A673 (cell line): Measurements from ENCODE around the gene LHCGR. TPM values are rescaled to one million over a fixed set of nuclear protein-coding genes. Genes with fewer than 3 reads are reported as not detected.

ENCODE experiments used
- BruUV-seq: library from RNA; stranded (reverse); fragments of 400-500 nt; replicated peaks from 2 replicates; lab custom pipeline; 2021; lab: Mats Ljungman, UMichigan
- CTCF ChIA-PET: fragments of 300-600 bp; sonication (Branson Sonifier 250); formaldehyde crosslinking; loops from one replicate; lab custom pipeline; 2022; ENCODE audit warnings: antibody characterized with exemption; lab: Charles Lee
- POLR2A ChIA-PET: fragments of 300-600 bp; sonication (Branson Sonifier 250); formaldehyde crosslinking; loops from one replicate; lab custom pipeline; 2022; ENCODE audit warnings: antibody characterized with exemption; ENCODE audit not compliant: low non-redundant PET; lab: Charles Lee
- DNase-seq: peaks from one replicate; pipeline ENCODE4 v3.0.0-alpha.2; 2015; ENCODE audit warnings: low spot score
- H3K27ac ChIP-seq: fragments of 200-600 bp; sonication (generic); 2 replicates; pipeline ENCODE4 v1.5.1; 2016; ENCODE audit warnings: mixed run types, low read depth, mild to moderate bottlenecking, mixed read lengths, antibody characterized with exemption, low read length; ENCODE audit not compliant: poor library complexity, severe bottlenecking
- H3K27me3 ChIP-seq: fragments of 200-600 bp; sonication (generic); replicated peaks from 2 replicates; pipeline ENCODE4 v1.6.1; 2017; ENCODE audit warnings: mixed run types, low read depth, mild to moderate bottlenecking, mixed read lengths, antibody characterized with exemption, low read length; ENCODE audit not compliant: insufficient read depth, poor library complexity
- H3K36me3 ChIP-seq: fragments of 200-600 bp; sonication (generic); 2 replicates; pipeline ENCODE4 v1.6.1; 2016; ENCODE audit warnings: mixed run types, mild to moderate bottlenecking, mixed read lengths, antibody characterized with exemption, low read length; ENCODE audit not compliant: insufficient read depth, poor library complexity, severe bottlenecking
- H3K4me1 ChIP-seq: fragments of 200-600 bp; sonication (generic); 2 replicates; pipeline ENCODE4 v1.6.1; 2017; ENCODE audit warnings: mixed run types, mild to moderate bottlenecking, mixed read lengths, antibody characterized with exemption, low read length; ENCODE audit not compliant: insufficient read depth, poor library complexity, severe bottlenecking
- H3K4me3 ChIP-seq: fragments of 200-600 bp; sonication (generic); 2 replicates; pipeline ENCODE4 v1.5.1; 2016; ENCODE audit warnings: low read depth, mixed run types, mild to moderate bottlenecking, mixed read lengths, low read length; ENCODE audit not compliant: poor library complexity, severe bottlenecking
- H3K9me3 ChIP-seq: fragments of 200-600 bp; sonication (generic); 2 replicates; pipeline ENCODE4 v1.6.1; 2016; ENCODE audit warnings: mixed run types, low read depth, mild to moderate bottlenecking, mixed read lengths, antibody characterized with exemption, low read length; ENCODE audit not compliant: poor library complexity, severe bottlenecking
- CTCF ChIP-seq: fragments of 300-800, 200-600 bp; sonication (generic); conservative IDR thresholded peaks from 2 replicates; pipeline ENCODE4 v1.5.1; 2017; ENCODE audit warnings: low read depth, mild to moderate bottlenecking, antibody characterized with exemption, low read length, moderate library complexity, mixed read lengths
- EZH2 ChIP-seq: fragments of 200-600 bp; sonication (generic); IDR thresholded peaks from 2 replicates; pipeline ENCODE4 v1.6.1; 2017; ENCODE audit warnings: borderline replicate concordance, low read depth, mild to moderate bottlenecking, mixed read lengths, antibody characterized with exemption, low read length; ENCODE audit not compliant: poor library complexity, severe bottlenecking
- intact Hi-C: fragments of 100-400 bp; cut with micrococcal nuclease; formaldehyde crosslinking; loops from one replicate; pipeline ENCODE4 v1.10.0; 2022; ENCODE audit not compliant: unreplicated experiment
- total RNA-seq: library from RNA; stranded (reverse); gene quantifications from 2 replicates; pipeline ENCODE4 v1.2.3, GENCODE V29; 2021

LHCGR gene
- total RNA-seq, 1 experiment from 2014 or later = not detected

- ChIA-PET CTCF (no interaction called here), POLR2A (no interaction called here)
- DNase-seq = no peak
- no peaks in the 10 kb centered on the region for H3K9me3 ChIP-seq
- BruUV-seq = no TSS peak
- intact Hi-C loops = no loop called here
- H3K36me3 ChIP-seq = no peaks in the 10 kb centered on the region
- no peak for TF ChIP-seq CTCF
- TF ChIP-seq EZH2 = no peak
- no peak overlapping the region for H3K4me3 ChIP-seq
- H3K27me3 ChIP-seq = peaks cover 4% of the 10 kb centered on the region
- no peak overlapping the region for H3K27ac ChIP-seq
- no peaks in the 10 kb centered on the region for H3K4me1 ChIP-seq
These were observed 28.0 kb downstream of the LHCGR start for GRCh38 chr2:48727560-48727959.

- ChIA-PET POLR2A (no interaction called here), CTCF (no interaction called here)
- TF ChIP-seq CTCF (no peak), EZH2 (no peak)
- Histone ChIP-seq H3K4me1 (no peaks in the 10 kb centered on the region), H3K36me3 (no peaks in the 10 kb centered on the region), H3K9me3 (no peaks in the 10 kb centered on the region), H3K4me3 (no peak overlapping the region), H3K27me3 (no peaks in the 10 kb centered on the region), H3K27ac (no peak overlapping the region)
- DNase-seq = no peak
- intact Hi-C loops = no loop called here
- no TSS peak for BruUV-seq
These were observed 29.6 kb downstream of the LHCGR start for GRCh38 chr2:48725696-48726494.

GRCh38 chr2:48724278-48724677, 31.2 kb downstream of the LHCGR start:
- no TSS peak for BruUV-seq
- Histone ChIP-seq H3K9me3 (no peaks in the 10 kb centered on the region), H3K36me3 (no peaks in the 10 kb centered on the region), H3K4me1 (no peaks in the 10 kb centered on the region), H3K27me3 (no peaks in the 10 kb centered on the region), H3K4me3 (no peak overlapping the region), H3K27ac (no peak overlapping the region)
- TF ChIP-seq EZH2 (no peak), CTCF (no peak)
- no peak for DNase-seq
- intact Hi-C loops = no loop called here
- ChIA-PET CTCF (no interaction called here), POLR2A (no interaction called here)
